SH-SY5Y (cell line): ENCODE measurements around the gene GFER.

Source experiments
- GATA2 ChIP-seq: IDR thresholded peaks from 2 replicates; pipeline ENCODE4 v1.6.1; 2011; ENCODE audit warnings: mild to moderate bottlenecking, low read depth, low read length
- GATA3 ChIP-seq: IDR thresholded peaks from 2 replicates; pipeline ENCODE4 v1.6.1; 2011; ENCODE audit warnings: low read depth, mild to moderate bottlenecking, low read length, moderate library complexity

- TF ChIP-seq GATA2 (no peak), GATA3 (no peak)
These were observed 3.2 kb downstream of the GFER start for GRCh38 chr16:1987198-1987597.
